HepG2 (cell line): Measurements from ENCODE around the gene GRIA3. TPM values are rescaled to one million over a fixed set of nuclear protein-coding genes. Genes with fewer than 3 reads are reported as not detected.
"Not testable (repeated sequence)": the region's sequence is repeated elsewhere in the genome, so short reads cannot be mapped to it uniquely, and the experiment has no call there.

Experiments
- ATAC-seq: fragments of 200-7000 bp; cut with Tn5 transposase; 3 replicates; pipeline ENCODE4 v1.9.1; 2020; ENCODE audit warnings: mild to moderate bottlenecking, moderate library complexity
- BruUV-seq: library from RNA; stranded (reverse); fragments of 400-500 nt; replicated peaks from 2 replicates; lab custom pipeline; 2021; lab: Mats Ljungman, UMichigan
- CTCF ChIA-PET: fragments of 300-600 bp; formaldehyde crosslinking; extraction: SDS; loops from one replicate; lab custom pipeline; 2021; ENCODE audit warnings: low total read pairs, inconsistent platforms, low intra/inter-chr PET ratio; lab: Yijun Ruan, JAX
- POLR2A ChIA-PET: fragments of 350-600 bp; sonication (Branson Sonifier 250); formaldehyde crosslinking; loops from one replicate; lab custom pipeline; 2020; ENCODE audit warnings: antibody characterized with exemption, inconsistent platforms; lab: Yijun Ruan, JAX
- DNase-seq: peaks from one replicate; pipeline ENCODE4 v3.0.0-alpha.2; 2015; ENCODE audit warnings: low spot score
- FAIRE-seq: peaks from 3 replicates; lab custom pipeline; 2011; peaks lifted over from hg19 to GRCh38; lab: Jason Lieb, UNC
- H2AFZ ChIP-seq: one replicate; pipeline ENCODE4 v1.6.1; 2011; ENCODE audit warnings: low read length, inconsistent platforms
- H3K27ac ChIP-seq: fragments of 300-600 bp; 3 replicates; pipeline ENCODE4 v1.8.0; 2011; ENCODE audit warnings: mixed run types, mild to moderate bottlenecking, mixed read lengths, low read length, inconsistent platforms; ENCODE audit not compliant: insufficient read depth; ENCODE audit errors: extremely low read length
- H3K27me3 ChIP-seq, 2 experiments: fragments of 200-600 bp in 1 of 2; 2 replicates in 1 of 2; 3 replicates in 1 of 2; pipeline versions ENCODE4 v1.6.0 to v1.8.0; 2011; ENCODE audit warnings: low read length in 2 of 2, mild to moderate bottlenecking in 2 of 2, moderate library complexity in 2 of 2, inconsistent platforms in 1 of 2; ENCODE audit not compliant: insufficient read depth in 2 of 2, control insufficient read depth in 1 of 2
- H3K36me3 ChIP-seq, 2 experiments: fragments of 200-600 bp in 1 of 2; replicated peaks in 1 of 2; 2 replicates in 1 of 2; 3 replicates in 1 of 2; pipeline versions ENCODE4 v1.5.1 to v1.8.0; 2011; ENCODE audit warnings: low read length in 2 of 2, inconsistent platforms in 1 of 2; ENCODE audit not compliant: insufficient read depth in 2 of 2, control insufficient read depth in 1 of 2
- H3K4me1 ChIP-seq: 2 replicates; pipeline ENCODE4 v1.5.1; 2012; ENCODE audit warnings: low read length, inconsistent platforms; ENCODE audit not compliant: insufficient read depth
- H3K4me2 ChIP-seq: 2 replicates; pipeline ENCODE4 v1.6.0; 2011; ENCODE audit warnings: low read depth, low read length, inconsistent platforms
- H3K4me3 ChIP-seq, 3 experiments: fragments of 200-600 bp in 1 of 3; sonication (generic), shearing (Covaris generic) in 1 of 3; replicated peaks in 1 of 3; 2 replicates each; pipeline ENCODE4 v1.5.1; 2011 to 2016; ENCODE audit warnings: low read length in 3 of 3, inconsistent platforms in 2 of 3, low read depth in 2 of 3, mild to moderate bottlenecking in 2 of 3, control low read depth in 1 of 3, mixed read lengths in 1 of 3; ENCODE audit not compliant: insufficient read depth in 1 of 3
- H3K79me2 ChIP-seq: one replicate; pipeline ENCODE4 v1.6.1; 2011; ENCODE audit warnings: low read length, inconsistent platforms; ENCODE audit not compliant: insufficient read depth
- H3K9ac ChIP-seq: 2 replicates; pipeline ENCODE4 v1.6.0; 2011; ENCODE audit warnings: mild to moderate bottlenecking, low read depth, low read length, inconsistent platforms; ENCODE audit not compliant: insufficient read depth
- H3K9me3 ChIP-seq: 2 replicates; pipeline ENCODE4 v1.5.1; 2012; ENCODE audit warnings: mild to moderate bottlenecking, low read length
- H4K20me1 ChIP-seq: 2 replicates; pipeline ENCODE4 v1.6.0; 2011; ENCODE audit warnings: inconsistent platforms, mild to moderate bottlenecking, low read length, moderate library complexity; ENCODE audit not compliant: insufficient read depth
- CAMTA2 ChIP-seq: sonication (generic); formaldehyde crosslinking; IDR thresholded peaks from 2 replicates; pipeline ENCODE4 v1.4.0; 2020; ENCODE audit warnings: mild to moderate bottlenecking, missing genetic modification reagents, borderline replicate concordance
- E2F1 ChIP-seq: sonication (generic); formaldehyde crosslinking; IDR thresholded peaks from 2 replicates; pipeline ENCODE4 v1.5.0; 2020; ENCODE audit warnings: missing genetic modification reagents
- HBP1 ChIP-seq: IDR thresholded peaks from 2 replicates; pipeline ENCODE4 v1.6.1; 2016; ENCODE audit warnings: low read depth, control low read depth
- HNF4G ChIP-seq, 2 experiments: sonication (generic) in 1 of 2; formaldehyde crosslinking in 1 of 2; IDR thresholded peaks; 2 replicates each; pipeline versions ENCODE4 v1.4.0 to v1.6.1; 2011 to 2020; ENCODE audit warnings: borderline replicate concordance in 2 of 2, low read depth in 2 of 2, mild to moderate bottlenecking in 2 of 2, low read length in 1 of 2, missing genetic modification reagents in 1 of 2, moderate library complexity in 1 of 2
- HNRNPH1 ChIP-seq: fragments of 200-400 bp; formaldehyde crosslinking; optimal IDR thresholded peaks from 2 replicates; pipeline ENCODE3; 2017; ENCODE audit warnings: mild to moderate bottlenecking, low read depth, low read length
- ISL2 ChIP-seq: sonication (generic); formaldehyde crosslinking; IDR thresholded peaks from 2 replicates; pipeline ENCODE4 v1.5.0; 2020; ENCODE audit warnings: missing genetic modification reagents
- KDM4B ChIP-seq: sonication (generic); formaldehyde crosslinking; IDR thresholded peaks from 2 replicates; pipeline ENCODE4 v1.4.0; 2020; ENCODE audit warnings: missing genetic modification reagents
- MYPOP ChIP-seq: sonication (generic); formaldehyde crosslinking; IDR thresholded peaks from 2 replicates; pipeline ENCODE4 v1.8.1; 2023; ENCODE audit warnings: mild to moderate bottlenecking, moderate library complexity, missing genetic modification reagents
- SNAPC5 ChIP-seq: sonication (generic); formaldehyde crosslinking; IDR thresholded peaks from 2 replicates; pipeline ENCODE4 v1.8.1; 2023; ENCODE audit warnings: mild to moderate bottlenecking, missing genetic modification reagents, borderline replicate concordance
- TCF7L2 ChIP-seq: IDR thresholded peaks from 2 replicates; pipeline ENCODE4 v1.6.1; 2011; ENCODE audit warnings: mild to moderate bottlenecking, low read depth, low read length, moderate library complexity
- ZBTB25 ChIP-seq: IDR thresholded peaks from 2 replicates; pipeline ENCODE4 v1.6.1; 2018; ENCODE audit warnings: missing genetic modification reagents
- WGBS: methylation state at CpG from one replicate; pipeline ENCODE4 v1.1.6; 2017; ENCODE audit warnings: low lambda C conversion rate; 5-methylcytosine and 5-hydroxymethylcytosine counted together
- in situ Hi-C: cut with HindIII; loops from 2 replicates; pipeline ENCODE4 v1.10.0; 2017; ENCODE audit warnings: low pct_unique_long_range_greater_than_20kb; ENCODE audit not compliant: extremely low pct_ligation_motif_present
- intact Hi-C: fragments of 100-400 bp; cut with micrococcal nuclease; formaldehyde crosslinking; loops from one replicate; pipeline ENCODE4 v1.10.0; 2022; ENCODE audit not compliant: unreplicated experiment
- polyA plus RNA-seq, 8 experiments: library from polyadenylated mRNA; depleted of rRNA in 3 of 8; stranded (reverse) in 7 of 8; unstranded in 1 of 8; fragments of >200 nt; fragmentation: Illumina TruSeq in 4 of 8; extraction: Trizol in 4 of 8; gene quantifications; 2 replicates each; pipeline versions ENCODE4 v1.2.1 to v1.2.3, GENCODE V29; 2011 to 2016; ENCODE audit warnings: low read depth in 4 of 8, missing spikeins in 1 of 8, mixed read lengths in 1 of 8; ENCODE audit not compliant: insufficient read depth in 1 of 8
- total RNA-seq, 5 experiments: library from RNA; depleted of rRNA; stranded (reverse); fragments of >200 nt; fragmentation: Illumina TruSeq; extraction: Trizol; gene quantifications; 2 replicates each; pipeline ENCODE4 v1.2.3, GENCODE V29; 2016; ENCODE audit warnings: low read depth in 1 of 5

Gene GRIA3
- total and polyA plus RNA-seq, 2 of the 13 experiments (the other 11 are each of a cell fraction or from before 2014, with no cell fraction given): not detected

- H3K4me2 ChIP-seq, H4K20me1 ChIP-seq, H3K9ac ChIP-seq, H3K4me1 ChIP-seq, H3K4me3 ChIP-seq, POLR2A ChIA-PET, DNase-seq, H3K79me2 ChIP-seq, H3K27me3 ChIP-seq, in situ Hi-C loops, H3K36me3 ChIP-seq, H2AFZ ChIP-seq, CTCF ChIA-PET, BruUV-seq, H3K27ac ChIP-seq, FAIRE-seq, H3K9me3 ChIP-seq, ATAC-seq, intact Hi-C loops: not testable (repeated sequence)
- 0% methylated on average over 3 of the region's 3 CpGs for WGBS
Observed at GRCh38 chrX:123439926-123440325, 255.8 kb downstream of the GRIA3 start.

GRCh38 chrX:123442764-123443163 is 258.7 kb downstream of the GRIA3 start:
- BruUV-seq: no TSS peak
- H3K27ac ChIP-seq: no peak overlapping the region
- no peak for DNase-seq
- H3K4me3 ChIP-seq: no peak overlapping the region
- H3K36me3 ChIP-seq: no peaks in the 10 kb centered on the region
- no peaks in the 10 kb centered on the region for H3K27me3 ChIP-seq
- intact Hi-C loops: no loop called here
- ATAC-seq: no peak
- no peak overlapping the region for H3K9ac ChIP-seq
- FAIRE-seq: no peak
- ChIA-PET CTCF (no interaction called here), POLR2A (no interaction called here)
- no peaks in the 10 kb centered on the region for H3K4me1 ChIP-seq
- in situ Hi-C loops: no loop called here
- H3K4me2 ChIP-seq: no peak overlapping the region
- WGBS: 17% methylated on average over 5 of the region's 5 CpGs
- no peak overlapping the region for H2AFZ ChIP-seq
- H3K79me2 ChIP-seq: no peaks in the 10 kb centered on the region
- no peaks in the 10 kb centered on the region for H4K20me1 ChIP-seq
- no peaks in the 10 kb centered on the region for H3K9me3 ChIP-seq
- TF ChIP-seq ZBTB25 (CRISPR knock-in tag) (no peak), CAMTA2 (no peak), ISL2 (CRISPR knock-in tag) (no peak), KDM4B (CRISPR knock-in tag) (no peak), HNF4G (IDR thresholded peaks at IDR 0.05; ENCODE audit: borderline replicate concordance, low read depth, low read length) (no peak), HNF4G (CRISPR knock-in tag; IDR thresholded peaks at IDR 0.05; ENCODE audit: borderline replicate concordance, low read depth) (no peak), HNRNPH1 (no peak), MYPOP (CRISPR knock-in tag) (no peak), TCF7L2 (no peak), SNAPC5 (CRISPR knock-in tag) (no peak), HBP1 (no peak), E2F1 (CRISPR knock-in tag) (no peak)
